GM23338 (cell line): ENCODE measurements around the gene MUC16.

Experiments used
- CREB1 ChIP-seq: fragments of 250-450 bp; sonication (Bioruptor Pico); IDR thresholded peaks from 2 replicates; pipeline ENCODE4 v1.5.0; 2020; ENCODE audit warnings: low read depth, mild to moderate bottlenecking, moderate library complexity
- CTCF ChIP-seq, 2 experiments: fragments of 200-600 bp in 1 of 2; sonication (generic) in 1 of 2; conservative IDR thresholded peaks; 2 replicates each; pipeline versions ENCODE4 v1.5.1 to v1.6.1; 2016 to 2017; ENCODE audit warnings: antibody characterized with exemption in 2 of 2, low read depth in 2 of 2, mild to moderate bottlenecking in 2 of 2, moderate library complexity in 1 of 2
- EZH2 ChIP-seq: fragments of 200-600 bp; sonication (generic); IDR thresholded peaks from one replicate; pipeline ENCODE4 v1.8.0; 2017; ENCODE audit warnings: antibody characterized with exemption, mild to moderate bottlenecking, low read depth; ENCODE audit not compliant: unreplicated experiment
- EZH2phosphoT487 ChIP-seq: fragments of 200-600 bp; sonication (generic); IDR thresholded peaks from one replicate; pipeline ENCODE4 v1.8.1; 2018; ENCODE audit warnings: antibody characterized with exemption; ENCODE audit not compliant: unreplicated experiment
- ZNF331 ChIP-seq: fragments of 250-450 bp; sonication (Bioruptor Pico); IDR thresholded peaks from 2 replicates; pipeline ENCODE4 v1.5.0; 2020; ENCODE audit warnings: low read depth, mild to moderate bottlenecking, moderate library complexity

- TF ChIP-seq EZH2phosphoT487 (no peak), CREB1 (CRISPR knock-in tag) (no peak), CTCF (conservative IDR thresholded peaks at IDR 0.05; ENCODE audit: low read depth in 2 of 2) (no peak), EZH2 (no peak), ZNF331 (CRISPR knock-in tag) (no peak)
These were observed 29.9 kb upstream of the MUC16 start for GRCh38 chr19:9040131-9040530.
